Measurements from ENCODE around the gene RFNG. TPM values are rescaled to one million over a fixed set of nuclear protein-coding genes. Genes with fewer than 3 reads are reported as not detected.

Gene RFNG
- total and polyA plus RNA-seq, 2 donors (not counting 1 experiment from before 2014, with no cell fraction given) = 30.1 to 44.5 TPM

DNA sequence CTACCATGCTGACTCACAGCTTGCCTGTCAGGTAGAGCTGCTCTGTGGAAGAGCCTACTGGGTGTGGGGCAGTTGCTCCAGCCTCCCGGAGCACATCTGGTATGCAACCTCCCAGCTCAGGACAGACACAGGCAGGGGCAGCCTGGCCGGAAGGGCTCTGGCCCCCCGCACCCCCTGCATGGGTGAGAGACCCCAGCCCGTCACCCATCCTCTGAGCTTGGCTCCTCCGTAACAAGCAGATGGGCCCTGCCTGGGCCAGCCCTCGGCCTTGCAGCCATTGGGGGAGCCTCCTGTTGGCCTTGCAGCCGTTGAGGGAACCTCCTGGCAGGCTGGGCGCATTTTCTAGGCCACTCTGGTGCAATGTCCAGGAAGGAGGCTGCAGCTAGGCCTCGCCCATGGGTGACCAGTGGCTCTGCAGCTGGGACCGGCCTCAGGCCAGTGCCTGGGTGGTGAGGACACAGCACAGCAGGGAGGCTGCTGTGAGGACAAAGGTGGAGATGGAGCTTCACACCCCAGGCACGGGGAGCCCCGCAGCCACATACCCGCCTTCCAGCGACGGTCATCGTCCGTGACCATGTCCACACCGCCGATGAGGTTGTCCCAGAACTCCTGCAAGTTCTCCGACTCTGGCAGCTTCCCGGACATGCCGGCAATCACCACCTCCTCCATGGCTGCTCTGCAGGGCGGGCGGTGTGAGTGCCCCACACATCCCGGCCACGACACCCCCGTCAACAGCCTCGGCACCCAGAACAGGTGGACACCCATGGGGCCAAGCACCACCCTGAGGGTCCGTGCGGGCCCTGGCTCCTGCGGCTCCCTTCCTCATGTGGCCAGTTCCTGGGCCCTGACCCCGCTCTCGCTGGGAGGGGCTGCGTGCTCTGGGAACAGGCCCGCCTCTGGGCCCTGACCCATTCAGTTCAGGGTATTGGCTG is 44.4 kb upstream of the RFNG start:
- TF ChIP-seq, protein P1, sequence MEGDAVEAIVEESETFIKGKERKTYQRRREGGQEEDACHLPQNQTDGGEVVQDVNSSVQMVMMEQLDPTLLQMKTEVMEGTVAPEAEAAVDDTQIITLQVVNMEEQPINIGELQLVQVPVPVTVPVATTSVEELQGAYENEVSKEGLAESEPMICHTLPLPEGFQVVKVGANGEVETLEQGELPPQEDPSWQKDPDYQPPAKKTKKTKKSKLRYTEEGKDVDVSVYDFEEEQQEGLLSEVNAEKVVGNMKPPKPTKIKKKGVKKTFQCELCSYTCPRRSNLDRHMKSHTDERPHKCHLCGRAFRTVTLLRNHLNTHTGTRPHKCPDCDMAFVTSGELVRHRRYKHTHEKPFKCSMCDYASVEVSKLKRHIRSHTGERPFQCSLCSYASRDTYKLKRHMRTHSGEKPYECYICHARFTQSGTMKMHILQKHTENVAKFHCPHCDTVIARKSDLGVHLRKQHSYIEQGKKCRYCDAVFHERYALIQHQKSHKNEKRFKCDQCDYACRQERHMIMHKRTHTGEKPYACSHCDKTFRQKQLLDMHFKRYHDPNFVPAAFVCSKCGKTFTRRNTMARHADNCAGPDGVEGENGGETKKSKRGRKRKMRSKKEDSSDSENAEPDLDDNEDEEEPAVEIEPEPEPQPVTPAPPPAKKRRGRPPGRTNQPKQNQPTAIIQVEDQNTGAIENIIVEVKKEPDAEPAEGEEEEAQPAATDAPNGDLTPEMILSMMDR (IDR thresholded peaks at IDR 0.05) = no peak
- no peak for TF ChIP-seq EZH2 (IDR thresholded peaks at IDR 0.05; ENCODE audit: borderline replicate concordance, insufficient read depth, low read depth, low read length, poor library complexity, severe bottlenecking)
- Histone ChIP-seq H3K9ac (ENCODE audit: low read length) (no peak overlapping the region), H3K4me3 (ENCODE audit: control extremely low read depth in 1 of 5, extremely low read depth in 1 of 5, insufficient read depth in 1 of 5, low read depth in 2 of 5, low read length in 4 of 5) (no peak overlapping the region), H3K27me3 (replicated peaks in 1 of 4; ENCODE audit: control extremely low read depth in 1 of 4, control insufficient read depth in 3 of 4, insufficient read depth in 4 of 4, low read length in 3 of 4) (no peaks in the 10 kb centered on the region), H4K20me1 (ENCODE audit: control insufficient read depth, insufficient read depth, low read length, poor library complexity, severe bottlenecking) (peaks cover 15% of the 10 kb centered on the region), H3K4me2 (replicated peaks; ENCODE audit: low read depth, low read length, poor library complexity, severe bottlenecking) (peak overlapping the region; percentile 99), H3K36me3 (replicated peaks in 1 of 2; ENCODE audit: control extremely low read depth in 1 of 2, control insufficient read depth in 1 of 2, extremely low read depth in 1 of 2, insufficient read depth in 2 of 2, low read length in 1 of 2) (peaks cover 0 to 34% of the 10 kb centered on the region in 2 experiments), H2AFZ (ENCODE audit: insufficient read depth, low read depth, low read length, poor library complexity, severe bottlenecking) (no peak overlapping the region), H3K79me2 (ENCODE audit: control insufficient read depth, insufficient read depth, low read length) (peaks cover 35% of the 10 kb centered on the region), H3K4me1 (ENCODE audit: control insufficient read depth in 2 of 2, insufficient read depth in 2 of 2, low read length in 2 of 2) (peaks cover 16 to 28% of the 10 kb centered on the region in 2 donors), H3K9me3 (ENCODE audit: control extremely low read depth in 1 of 3, control insufficient read depth in 2 of 3, insufficient read depth in 1 of 3, low read length in 2 of 3) (no peaks in the 10 kb centered on the region), H3K27ac (ENCODE audit: low read length in 2 of 2) (no peak overlapping the region)
- ChIA-PET POLR2A (interaction anchor here (0.6 to 1.2 kb wide), 2 partner anchors 10 to 855 kb away, joined by 3 to 7 read pairs; no protein-coding TSS in a partner anchor), CTCF (interaction anchor here (1.0 kb wide), 1 partner anchor 66 kb away, joined by 3 read pairs; no protein-coding TSS in a partner anchor)
- DNase-seq = no peak
- ATAC-seq (ENCODE audit: low read depth) = no peak
- Mint-ChIP-seq H3K9me3 (ENCODE audit: insufficient read depth) (no peaks in the 10 kb centered on the region), H3K4me1 (peaks cover 9% of the 10 kb centered on the region), H3K4me3 (peak overlapping the region; percentile 50), H3K27ac (peak overlapping the region; percentile 53), H3K27me3 (no peaks in the 10 kb centered on the region)
- 97% methylated on average over 33 of the region's 35 CpGs for WGBS (ENCODE audit: insufficient coverage)
- intact Hi-C loops (cut with micrococcal nuclease) = loop anchor here (5.0 to 10.0 kb wide), 2 partner anchors 119 to 956 kb away; partner anchors contain the start of gene CCDC57
